ENCODE data around the gene DNAJC5.
"Not testable (repeated sequence)": the region's sequence is repeated elsewhere in the genome, so short reads cannot be mapped to it uniquely, and the experiment has no call there.

Gene DNAJC5

GRCh38 chr20:63960654-63961621, 66.0 kb downstream of the DNAJC5 start:
- H3K36me3 Mint-ChIP-seq (ENCODE audit: low read depth): peaks cover 20% of the 10 kb centered on the region
- not testable (repeated sequence) for H3K9me3 Mint-ChIP-seq; H3K27ac Mint-ChIP-seq; H3K4me1 Mint-ChIP-seq (ENCODE audit: low read depth); H3K27me3 Mint-ChIP-seq (ENCODE audit: low read depth); DNase-seq (ENCODE audit: low spot score); H3K4me3 Mint-ChIP-seq

DNA sequence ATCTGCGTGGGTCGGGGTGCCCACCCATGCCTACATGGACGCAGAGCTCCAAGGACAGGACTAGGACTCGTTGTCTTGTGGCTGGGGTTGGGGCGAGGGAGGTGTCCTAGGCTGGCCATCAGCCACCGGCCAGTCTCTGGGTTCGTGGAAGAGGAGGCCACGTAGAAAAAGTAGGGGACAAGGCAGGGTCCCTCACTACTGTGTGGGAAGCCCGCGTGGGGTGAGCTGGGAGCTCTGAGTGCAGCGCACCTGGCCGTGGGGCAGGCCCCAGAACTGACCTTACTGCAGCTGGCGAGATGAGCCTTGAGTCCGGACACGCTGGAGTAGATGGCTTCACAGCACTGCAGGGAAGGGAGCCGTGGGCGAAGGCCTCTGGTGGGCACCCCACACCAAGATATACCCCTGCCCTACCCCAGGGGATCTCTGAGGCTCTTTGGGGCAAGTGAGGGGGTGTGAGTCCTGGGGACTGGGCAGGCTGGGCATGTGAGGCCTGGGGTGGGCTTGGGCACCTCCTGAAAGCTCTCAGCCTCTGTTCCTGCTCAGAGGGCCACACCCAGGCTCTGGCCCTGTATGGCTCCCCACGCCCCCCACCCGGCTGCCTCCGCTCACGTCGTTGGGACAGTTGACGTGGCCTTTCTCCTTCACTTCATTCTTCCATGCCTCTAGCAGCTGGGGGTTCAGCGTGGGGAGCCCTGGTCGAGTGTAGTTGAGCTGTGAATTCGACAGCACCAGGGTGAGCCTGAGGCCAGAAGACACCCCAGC, 66.9 kb downstream of the DNAJC5 start:
- peaks cover 29% of the 10 kb centered on the region for H3K36me3 Mint-ChIP-seq (ENCODE audit: low read depth)
- no peak overlapping the region for H3K4me3 Mint-ChIP-seq

DNA sequence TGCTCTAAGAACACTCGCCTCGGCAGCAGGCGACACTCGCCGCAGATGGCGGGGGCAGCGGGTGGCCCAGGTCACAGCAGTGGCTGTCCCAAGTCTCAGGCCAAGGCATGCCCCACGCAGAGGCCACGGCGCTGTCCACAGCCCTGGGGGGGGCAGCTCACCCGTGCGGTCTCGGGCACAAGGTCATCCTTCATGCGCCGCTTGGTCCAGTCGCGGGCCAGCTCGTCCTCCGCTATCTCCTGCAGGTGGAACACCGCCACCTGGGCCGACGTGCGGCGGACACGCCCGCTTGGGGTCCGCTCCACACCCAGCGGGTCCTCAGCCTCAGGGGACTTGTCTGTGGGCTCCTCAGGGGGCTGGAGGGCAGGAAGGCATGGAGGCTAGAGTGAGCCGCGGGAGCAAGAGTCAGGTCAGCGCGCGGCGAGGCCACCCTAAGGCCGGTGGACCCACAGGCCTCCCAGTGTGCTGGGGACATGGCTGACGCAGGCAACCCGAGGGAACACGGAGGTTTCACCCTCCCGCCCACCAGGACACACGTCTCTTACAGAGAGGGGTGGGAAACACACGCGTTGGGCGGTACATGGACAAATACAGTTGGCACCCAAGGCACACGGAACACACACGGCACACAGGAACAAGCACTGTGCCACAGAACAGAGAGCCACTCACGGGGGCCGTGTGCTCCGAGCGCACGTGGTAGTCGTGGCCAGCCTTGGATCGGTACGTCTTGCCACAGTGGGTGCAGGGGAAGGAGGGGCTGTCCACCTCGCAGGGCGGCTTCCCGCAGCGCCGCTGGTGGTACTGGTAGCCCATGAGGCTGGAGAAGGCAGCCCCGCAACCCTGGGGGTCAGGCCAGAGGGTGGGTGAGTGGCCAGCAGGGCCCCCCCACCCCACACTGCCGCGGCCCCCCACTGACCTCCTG, 67.8 kb downstream of the DNAJC5 start:
- no peak for DNase-seq (ENCODE audit: low spot score)
- H3K27me3 Mint-ChIP-seq (ENCODE audit: low read depth): no peaks in the 10 kb centered on the region
- peaks cover 33% of the 10 kb centered on the region for H3K36me3 Mint-ChIP-seq (ENCODE audit: low read depth)
- peaks cover 2% of the 10 kb centered on the region for H3K4me1 Mint-ChIP-seq (ENCODE audit: low read depth)
- no peaks in the 10 kb centered on the region for H3K9me3 Mint-ChIP-seq
- no peak overlapping the region for H3K4me3 Mint-ChIP-seq
- H3K27ac Mint-ChIP-seq: no peak overlapping the region

More for the DNA sequence above, 66.9 kb downstream of the DNAJC5 start:
- H3K9me3 Mint-ChIP-seq: no peaks in the 10 kb centered on the region
- peaks cover 8% of the 10 kb centered on the region for H3K4me1 Mint-ChIP-seq (ENCODE audit: low read depth)
- no peak overlapping the region for H3K27ac Mint-ChIP-seq
- H3K27me3 Mint-ChIP-seq (ENCODE audit: low read depth): no peaks in the 10 kb centered on the region
- DNase-seq (ENCODE audit: low spot score): no peak

DNA sequence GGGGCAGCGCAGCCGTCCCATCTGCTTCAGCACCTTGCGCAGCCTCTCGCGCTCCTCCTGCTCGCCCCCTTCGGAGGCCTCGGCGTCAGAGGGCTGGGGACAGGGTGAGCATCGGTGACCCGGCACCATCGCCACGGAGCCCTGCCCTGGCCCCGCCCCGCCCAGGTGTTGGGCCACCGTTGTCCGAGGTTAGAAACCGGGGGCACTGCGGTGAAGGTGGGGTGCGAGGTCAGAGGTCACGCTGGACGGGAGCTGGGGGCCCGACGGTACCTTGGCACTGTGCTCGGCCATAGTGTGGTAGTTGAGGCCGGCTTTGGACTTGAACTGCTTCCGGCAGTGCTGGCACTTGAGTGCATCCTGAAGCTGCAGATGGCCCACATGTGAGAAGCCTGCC, 68.4 kb downstream of the DNAJC5 start:
- Mint-ChIP-seq H3K27me3 (ENCODE audit: low read depth) (no peaks in the 10 kb centered on the region), H3K27ac (no peak overlapping the region), H3K9me3 (no peaks in the 10 kb centered on the region), H3K36me3 (ENCODE audit: low read depth) (peaks cover 38% of the 10 kb centered on the region), H3K4me3 (no peak overlapping the region), H3K4me1 (ENCODE audit: low read depth) (peaks cover 3% of the 10 kb centered on the region)
- DNase-seq (ENCODE audit: low spot score): no peak

- no peak overlapping the region for H3K27ac Mint-ChIP-seq
- DNase-seq (ENCODE audit: low spot score): no peak
- H3K27me3 Mint-ChIP-seq (ENCODE audit: low read depth): no peaks in the 10 kb centered on the region
- peaks cover 6% of the 10 kb centered on the region for H3K4me1 Mint-ChIP-seq (ENCODE audit: low read depth)
- H3K36me3 Mint-ChIP-seq (ENCODE audit: low read depth): peaks cover 42% of the 10 kb centered on the region
- H3K4me3 Mint-ChIP-seq: no peak overlapping the region
- H3K9me3 Mint-ChIP-seq: no peaks in the 10 kb centered on the region
Observed at GRCh38 chr20:63963784-63964301, 68.9 kb downstream of the DNAJC5 start.

- Mint-ChIP-seq H3K36me3 (ENCODE audit: low read depth) (peaks cover 42% of the 10 kb centered on the region), H3K9me3 (no peaks in the 10 kb centered on the region)
Observed at GRCh38 chr20:63964412-63964811, 69.5 kb downstream of the DNAJC5 start.

DNA sequence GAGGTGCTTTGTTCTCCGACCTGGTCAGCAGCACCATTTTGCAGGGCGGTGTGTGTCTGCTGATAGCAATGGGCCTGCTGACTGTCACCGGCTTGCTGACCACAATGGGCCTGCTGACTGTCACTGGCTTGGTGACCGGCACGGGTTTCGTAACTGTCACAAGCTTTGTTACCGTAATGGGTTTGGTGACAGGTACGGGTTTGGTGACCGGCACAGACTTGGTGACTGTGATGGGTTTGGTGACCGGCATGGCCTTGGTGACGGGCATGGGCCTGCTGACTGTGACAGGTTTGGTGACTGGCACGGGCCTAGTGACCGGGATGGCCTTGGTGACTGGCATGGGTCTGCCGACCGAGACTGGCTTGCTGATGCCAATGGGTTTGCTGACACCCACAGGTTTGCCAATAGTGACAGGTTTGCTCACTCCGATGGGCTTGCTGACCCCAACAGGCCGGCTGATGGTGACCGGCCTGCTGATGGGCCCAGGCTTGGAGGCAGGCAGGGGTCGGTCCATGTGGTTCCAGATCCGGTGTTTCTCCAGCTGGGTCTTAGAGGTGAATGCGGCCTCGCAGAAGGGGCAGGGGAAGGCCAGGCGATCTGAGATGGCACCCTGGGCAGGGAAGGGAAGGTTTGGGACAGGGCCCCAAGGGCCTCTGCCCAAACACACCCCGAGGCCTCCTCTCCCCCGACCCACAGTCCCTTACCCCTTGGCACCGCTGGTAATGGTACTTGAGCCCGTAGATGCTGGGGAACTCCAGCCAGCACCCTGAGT, 71.4 kb downstream of the DNAJC5 start:
- Mint-ChIP-seq H3K27ac (no peak overlapping the region), H3K36me3 (ENCODE audit: low read depth) (peaks cover 35% of the 10 kb centered on the region), H3K4me1 (ENCODE audit: low read depth) (peaks cover 9% of the 10 kb centered on the region), H3K4me3 (no peak overlapping the region), H3K27me3 (ENCODE audit: low read depth) (no peaks in the 10 kb centered on the region), H3K9me3 (no peaks in the 10 kb centered on the region)
- no peak for DNase-seq (ENCODE audit: low spot score)

More at GRCh38 chr20:63964412-63964811, 69.5 kb downstream of the DNAJC5 start:
- Mint-ChIP-seq H3K4me1 (ENCODE audit: low read depth) (peaks cover 9% of the 10 kb centered on the region), H3K27ac (no peak overlapping the region), H3K4me3 (no peak overlapping the region), H3K27me3 (ENCODE audit: low read depth) (no peaks in the 10 kb centered on the region)
- no peak for DNase-seq (ENCODE audit: low spot score)

DNA sequence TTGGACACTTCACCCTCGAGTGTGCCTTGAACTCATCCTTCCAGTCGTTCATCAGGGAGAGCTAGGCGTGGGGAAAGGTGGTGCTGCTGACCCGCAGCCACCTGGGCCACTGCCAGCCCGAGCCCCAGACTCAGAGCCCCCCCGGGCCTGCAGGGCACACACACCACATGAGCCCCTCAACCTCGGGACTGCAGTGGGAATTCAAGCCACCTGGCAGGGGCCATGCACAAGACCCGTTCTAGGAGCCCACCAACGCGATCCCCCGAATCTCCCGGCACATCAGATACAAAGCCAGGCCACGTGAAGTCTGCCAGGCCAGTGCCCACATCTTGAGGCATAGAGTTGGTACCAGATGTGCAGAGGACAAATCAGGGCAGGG, 72.0 kb downstream of the DNAJC5 start:
- H3K9me3 Mint-ChIP-seq: no peaks in the 10 kb centered on the region
- no peak overlapping the region for H3K4me3 Mint-ChIP-seq
- peaks cover 9% of the 10 kb centered on the region for H3K4me1 Mint-ChIP-seq (ENCODE audit: low read depth)
- H3K27ac Mint-ChIP-seq: no peak overlapping the region
- H3K36me3 Mint-ChIP-seq (ENCODE audit: low read depth): peaks cover 31% of the 10 kb centered on the region
- no peak for DNase-seq (ENCODE audit: low spot score)
- H3K27me3 Mint-ChIP-seq (ENCODE audit: low read depth): no peaks in the 10 kb centered on the region

DNA sequence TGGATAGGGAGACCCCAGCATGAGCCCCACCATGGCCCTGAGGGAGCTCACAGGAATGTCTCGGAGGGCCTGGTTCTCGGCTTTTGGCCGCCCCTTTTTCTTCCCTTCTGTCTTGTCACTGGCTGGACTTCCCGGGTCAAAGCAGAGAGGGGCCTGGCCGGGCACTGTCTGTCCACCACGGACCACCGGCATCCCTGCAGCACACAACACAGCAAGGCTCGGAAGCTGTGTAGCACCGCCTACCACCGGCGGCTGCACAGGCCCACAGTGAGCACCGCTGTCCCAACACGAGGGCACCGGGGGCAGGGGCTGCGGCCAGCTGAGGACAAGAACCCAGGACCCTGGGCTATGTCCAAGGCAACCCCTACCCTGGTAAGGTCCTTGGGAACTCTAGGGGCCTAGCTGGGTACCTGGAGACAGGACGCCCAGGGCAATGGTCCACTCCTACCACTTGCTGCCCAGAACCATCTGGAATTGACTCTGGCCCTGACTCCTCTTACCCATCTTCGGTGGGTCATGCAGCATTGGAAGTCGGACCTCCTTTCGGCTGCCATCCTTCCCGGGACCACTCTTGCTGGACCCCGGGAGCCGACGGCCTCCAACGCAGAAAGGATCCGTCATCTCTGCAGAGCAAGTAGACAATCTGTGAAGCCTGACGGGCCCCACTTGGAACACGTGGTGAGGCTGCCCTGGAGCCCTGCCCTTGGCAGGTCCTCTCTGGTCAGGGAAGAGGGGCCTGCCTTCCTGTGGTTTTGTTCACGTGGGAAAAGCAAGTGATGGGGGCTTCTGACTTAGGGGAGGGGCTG, 72.6 kb downstream of the DNAJC5 start:
- H3K27ac Mint-ChIP-seq: no peak overlapping the region
- no peaks in the 10 kb centered on the region for H3K9me3 Mint-ChIP-seq
- peaks cover 31% of the 10 kb centered on the region for H3K36me3 Mint-ChIP-seq (ENCODE audit: low read depth)
- no peak overlapping the region for H3K4me3 Mint-ChIP-seq
- no peaks in the 10 kb centered on the region for H3K27me3 Mint-ChIP-seq (ENCODE audit: low read depth)
- H3K4me1 Mint-ChIP-seq (ENCODE audit: low read depth): peaks cover 9% of the 10 kb centered on the region
- DNase-seq (ENCODE audit: low spot score): no peak

GRCh38 chr20:63968136-63968927, 73.4 kb downstream of the DNAJC5 start:
- Mint-ChIP-seq H3K4me3 (peak overlapping the region; percentile 86), H3K36me3 (ENCODE audit: low read depth) (peaks cover 30% of the 10 kb centered on the region), H3K4me1 (ENCODE audit: low read depth) (peaks cover 10% of the 10 kb centered on the region), H3K27ac (peak overlapping the region; percentile 82), H3K27me3 (ENCODE audit: low read depth) (no peaks in the 10 kb centered on the region), H3K9me3 (no peaks in the 10 kb centered on the region)
- DNase-seq (ENCODE audit: low spot score): no peak

- no peak for DNase-seq (ENCODE audit: low spot score)
- Mint-ChIP-seq H3K27me3 (ENCODE audit: low read depth) (no peaks in the 10 kb centered on the region), H3K36me3 (ENCODE audit: low read depth) (peaks cover 31% of the 10 kb centered on the region), H3K4me3 (peak overlapping the region; percentile 86), H3K4me1 (ENCODE audit: low read depth) (peaks cover 13% of the 10 kb centered on the region), H3K9me3 (no peaks in the 10 kb centered on the region), H3K27ac (peak overlapping the region; percentile 82)
Observed at GRCh38 chr20:63968928-63969760, 74.2 kb downstream of the DNAJC5 start.

Data from T-helper 2 cell treated with Interferon-gamma antibody and Interleukin-4, amounts not matched to agents 5 μg/mL and 100 μg/mL, for 36 hours (primary cell).